Lung (tissue), 12 donors: Measurements from ENCODE around the gene LCN10. TPM values are rescaled to one million over a fixed set of nuclear protein-coding genes. Genes with fewer than 3 reads are reported as not detected.
"Not testable (repeated sequence)": the region's sequence is repeated elsewhere in the genome, so short reads cannot be mapped to it uniquely, and the experiment has no call there.

Experiments
- ATAC-seq: fragments of 200-7000 bp; cut with Tn5 transposase; one replicate; pipeline ENCODE4 v1.9.1; 2020; ENCODE audit warnings: moderate number of reproducible peaks; ENCODE audit not compliant: insufficient read depth, low FRiP score
- DNase-seq, 3 donors: peaks; one replicate each; pipeline ENCODE4 v3.0.0-alpha.2; 2013 to 2017
- H3K27ac ChIP-seq, 2 donors: one replicate each; pipeline ENCODE4 v1.5.1; 2013; ENCODE audit warnings: mild to moderate bottlenecking in 2 of 2, moderate library complexity in 2 of 2, control low read depth in 1 of 2, inconsistent platforms in 1 of 2, low read depth in 1 of 2, low read length in 1 of 2
- H3K27me3 ChIP-seq, 3 donors: one replicate each; pipeline ENCODE4 v1.5.1; 2013; ENCODE audit warnings: low read length in 2 of 3; ENCODE audit not compliant: control insufficient read depth in 3 of 3, insufficient read depth in 3 of 3
- H3K36me3 ChIP-seq, 4 donors: one replicate each; pipeline ENCODE4 v1.5.1; 2013; ENCODE audit warnings: low read length in 4 of 4, mild to moderate bottlenecking in 1 of 4, moderate library complexity in 1 of 4; ENCODE audit not compliant: control insufficient read depth in 4 of 4, insufficient read depth in 4 of 4
- H3K4me1 ChIP-seq, 5 donors: one replicate each; pipeline ENCODE4 v1.5.1; 2013; ENCODE audit warnings: low read length in 5 of 5, mild to moderate bottlenecking in 2 of 5, moderate library complexity in 1 of 5; ENCODE audit not compliant: control insufficient read depth in 5 of 5, insufficient read depth in 5 of 5
- H3K4me3 ChIP-seq: one replicate; pipeline ENCODE4 v1.5.1; 2013; ENCODE audit warnings: mild to moderate bottlenecking, control low read depth, moderate library complexity
- H3K9ac ChIP-seq, 2 donors: one replicate each; pipeline ENCODE4 v1.5.1; 2013; ENCODE audit warnings: low read length in 2 of 2, control low read depth in 1 of 2; ENCODE audit not compliant: insufficient read depth in 1 of 2
- H3K9me3 ChIP-seq, 4 donors: one replicate each; pipeline ENCODE4 v1.5.1; 2013; ENCODE audit warnings: low read length in 3 of 4, mild to moderate bottlenecking in 1 of 4, moderate library complexity in 1 of 4; ENCODE audit not compliant: control insufficient read depth in 4 of 4, insufficient read depth in 3 of 4
- WGBS, 2 donors: extraction: QIAGEN DNeasy Blood & Tissue Kit; methylation state at CpG; one replicate each; pipeline ENCODE4 v1.1.7; 2013; 5-methylcytosine and 5-hydroxymethylcytosine counted together
- polyA plus RNA-seq, 2 donors: library from polyadenylated mRNA; stranded (reverse); fragments of 200-250 nt; gene quantifications; one replicate each; pipeline ENCODE4 v1.2.1, GENCODE V29; 2013
- total RNA-seq, 2 donors: library from RNA; depleted of rRNA in 1 of 2; stranded (reverse); fragments of >200 nt in 1 of 2; gene quantifications; one replicate each; pipeline ENCODE4 v1.2.1, GENCODE V29; 2014 to 2021
- TF ChIP-seq, protein P1 (sequence below): IDR thresholded peaks from 2 replicates; pipeline ENCODE4 v1.5.1; 2012; ENCODE audit warnings: mild to moderate bottlenecking; ENCODE audit errors: control extremely low read depth, extremely low read depth
- donor health status: control.
- donor health status: control.
- donor health status: Bipolar disorder and iron deficiency.
- donor health status: healthy.
- donor health status: DM: yes; HTN: yes; CAD: no.

The LCN10 gene
- total and polyA plus RNA-seq, 4 donors = 0.72 to 6.4 (median 4.7) TPM; not detected in 1

DNA sequence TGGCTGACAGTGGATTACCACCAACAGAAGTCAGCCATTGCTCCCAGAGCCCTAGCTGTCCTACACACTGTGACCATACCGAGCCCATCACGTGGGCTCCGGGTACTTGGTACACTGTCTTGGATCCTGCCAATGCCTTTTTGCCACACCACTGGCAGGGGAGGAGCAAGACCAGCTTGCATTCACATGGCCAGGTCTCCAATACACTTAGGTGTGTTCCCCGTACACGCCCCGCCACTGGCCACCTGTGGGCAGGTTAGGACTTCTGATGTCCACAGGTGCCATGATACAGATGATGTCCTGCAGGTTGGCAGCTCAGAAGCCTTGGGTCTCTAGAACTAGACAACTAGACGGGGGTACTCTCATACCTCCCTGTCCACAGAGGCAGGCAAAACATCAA, 35.7 kb downstream of the LCN10 start:
- no peak for ATAC-seq
- H3K4me3 ChIP-seq = no peak overlapping the region
- no peak overlapping the region for H3K27ac ChIP-seq
- TF ChIP-seq, protein P1, sequence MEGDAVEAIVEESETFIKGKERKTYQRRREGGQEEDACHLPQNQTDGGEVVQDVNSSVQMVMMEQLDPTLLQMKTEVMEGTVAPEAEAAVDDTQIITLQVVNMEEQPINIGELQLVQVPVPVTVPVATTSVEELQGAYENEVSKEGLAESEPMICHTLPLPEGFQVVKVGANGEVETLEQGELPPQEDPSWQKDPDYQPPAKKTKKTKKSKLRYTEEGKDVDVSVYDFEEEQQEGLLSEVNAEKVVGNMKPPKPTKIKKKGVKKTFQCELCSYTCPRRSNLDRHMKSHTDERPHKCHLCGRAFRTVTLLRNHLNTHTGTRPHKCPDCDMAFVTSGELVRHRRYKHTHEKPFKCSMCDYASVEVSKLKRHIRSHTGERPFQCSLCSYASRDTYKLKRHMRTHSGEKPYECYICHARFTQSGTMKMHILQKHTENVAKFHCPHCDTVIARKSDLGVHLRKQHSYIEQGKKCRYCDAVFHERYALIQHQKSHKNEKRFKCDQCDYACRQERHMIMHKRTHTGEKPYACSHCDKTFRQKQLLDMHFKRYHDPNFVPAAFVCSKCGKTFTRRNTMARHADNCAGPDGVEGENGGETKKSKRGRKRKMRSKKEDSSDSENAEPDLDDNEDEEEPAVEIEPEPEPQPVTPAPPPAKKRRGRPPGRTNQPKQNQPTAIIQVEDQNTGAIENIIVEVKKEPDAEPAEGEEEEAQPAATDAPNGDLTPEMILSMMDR = no peak
- H3K4me1 ChIP-seq = peaks cover 0 to 6% (median 0%) of the 10 kb centered on the region in 5 donors
- DNase-seq = no peak
- H3K9me3 ChIP-seq = peaks cover 0 to 1% (median 0%) of the 10 kb centered on the region in 4 donors
- 94 to 97% methylated on average over 7 of the region's 7 CpGs for WGBS, 2 donors
- H3K9ac ChIP-seq = no peak overlapping the region
- no peaks in the 10 kb centered on the region for H3K36me3 ChIP-seq
- H3K27me3 ChIP-seq = peaks cover 0 to 3% (median 0%) of the 10 kb centered on the region in 3 donors

DNA sequence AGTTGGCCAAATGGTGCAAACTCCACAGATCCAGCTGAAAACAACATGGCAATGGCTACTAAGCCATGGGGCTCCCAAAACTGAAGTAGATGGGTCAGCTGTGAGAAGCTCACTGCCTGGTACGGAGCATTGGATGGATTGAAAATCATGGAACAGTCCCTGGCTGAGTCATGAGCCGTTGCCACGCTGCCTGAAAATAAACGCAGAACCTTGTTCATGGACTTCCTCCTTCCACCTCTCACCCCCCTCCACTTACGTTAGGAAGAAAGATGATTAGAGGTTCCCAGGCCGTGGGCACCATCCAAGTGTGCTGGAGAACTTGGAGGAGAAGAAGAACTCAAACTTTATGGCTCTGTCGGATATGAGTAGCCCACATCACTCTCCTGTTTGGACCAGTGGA, 37.2 kb downstream of the LCN10 start:
- peaks cover 0 to 1% (median 0%) of the 10 kb centered on the region in 4 donors for H3K9me3 ChIP-seq
- no peak overlapping the region for H3K9ac ChIP-seq
- DNase-seq = no peak
- H3K4me3 ChIP-seq = no peak overlapping the region
- H3K36me3 ChIP-seq = no peaks in the 10 kb centered on the region
- H3K4me1 ChIP-seq = peaks cover 0 to 6% (median 5%) of the 10 kb centered on the region in 5 donors
- no peak overlapping the region for H3K27ac ChIP-seq
- H3K27me3 ChIP-seq = peaks cover 0 to 15% (median 11%) of the 10 kb centered on the region in 3 donors
- no peak for ATAC-seq
- TF ChIP-seq, protein P1 = no peak
- WGBS, 2 donors = 31 to 48% methylated on average over 7 of the region's 7 CpGs

DNA sequence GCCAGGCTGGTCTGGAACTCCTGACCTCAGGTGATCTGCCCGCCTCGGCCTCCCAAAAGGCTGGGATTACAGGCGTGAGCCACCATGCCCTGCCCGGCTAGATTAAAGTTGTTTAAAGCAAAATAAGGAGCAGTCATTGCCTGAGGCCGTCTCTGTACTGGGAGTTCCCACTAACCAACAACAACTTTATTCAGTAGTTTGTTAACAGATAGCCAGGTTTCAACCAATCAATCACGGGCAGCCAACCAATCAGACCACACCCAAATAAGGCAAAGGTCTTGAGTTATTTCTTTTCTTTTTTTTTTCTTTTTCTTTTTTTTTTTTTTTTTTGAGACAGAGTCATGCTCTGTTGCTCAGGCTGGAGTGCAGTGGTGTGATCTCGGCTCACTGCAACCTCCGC, 38.0 kb downstream of the LCN10 start:
- not testable (repeated sequence) for H3K27ac ChIP-seq
- WGBS, 2 donors = 91 to 94% methylated on average over 8 of the region's 8 CpGs

DNA sequence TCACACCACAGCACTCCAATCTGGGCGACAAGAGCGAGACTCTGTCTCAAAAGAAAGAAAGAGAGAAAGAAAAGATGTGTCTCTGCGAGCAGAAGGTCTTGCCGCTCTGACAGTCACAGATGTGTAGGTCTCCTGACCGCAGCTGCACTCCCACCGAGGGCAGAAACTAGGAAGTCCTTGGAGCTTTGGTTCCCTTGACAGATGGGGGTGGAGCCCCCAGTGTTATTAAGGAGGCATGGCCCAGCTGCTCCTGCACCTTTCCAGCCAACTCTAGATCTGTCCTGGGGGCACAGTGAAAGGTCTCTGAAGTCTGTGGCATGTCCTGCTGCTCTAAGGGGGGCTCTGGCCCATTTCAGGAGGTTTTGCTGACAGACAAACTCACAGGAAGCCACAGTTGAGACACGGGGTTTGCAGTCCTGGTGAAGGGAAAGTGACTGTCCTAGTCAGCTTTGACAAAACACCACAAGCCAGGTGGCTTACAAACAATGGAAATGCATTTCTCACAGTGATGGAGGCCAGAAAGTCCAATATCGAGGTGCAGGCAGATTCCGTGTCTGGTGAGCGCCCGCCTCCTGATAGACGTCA, 39.4 kb downstream of the LCN10 start:
- Histone ChIP-seq H3K36me3 (no peaks in the 10 kb centered on the region), H3K27me3 (peaks cover 0 to 15% (median 12%) of the 10 kb centered on the region in 3 donors), H3K4me3 (no peak overlapping the region), H3K4me1 (peaks cover 0 to 10% (median 5%) of the 10 kb centered on the region in 5 donors), H3K27ac (no peak overlapping the region), H3K9me3 (peaks cover 0 to 1% (median 0%) of the 10 kb centered on the region in 4 donors), H3K9ac (no peak overlapping the region)
- DNase-seq = no peak
- TF ChIP-seq, protein P1 = no peak
- no peak for ATAC-seq
- 55 to 71% methylated on average over 12 of the region's 12 CpGs for WGBS, 2 donors

More for the DNA sequence above, 38.0 kb downstream of the LCN10 start:
- not testable (repeated sequence) for H3K9me3 ChIP-seq, H3K9ac ChIP-seq, H3K36me3 ChIP-seq, ATAC-seq, H3K4me1 ChIP-seq, DNase-seq, H3K4me3 ChIP-seq
- H3K27me3 ChIP-seq = peaks cover 0 to 15% (median 11%) of the 10 kb centered on the region in 3 donors
